Ovary (tissue), 10 donors: Measurements from ENCODE around the gene STAMBP. TPM values are rescaled to one million over a fixed set of nuclear protein-coding genes. Genes with fewer than 3 reads are reported as not detected.
"Not testable (repeated sequence)": the region's sequence is repeated elsewhere in the genome, so short reads cannot be mapped to it uniquely, and the experiment has no call there.

ENCODE experiments used
- DNase-seq, 5 donors: peaks; one replicate each; pipeline ENCODE4 v3.0.0-alpha.2; 2019 to 2020
- H3K27ac ChIP-seq, 2 donors: fragments of 200-600 bp; one replicate each; pipeline versions ENCODE4 v1.5.1 to v1.8.0; 2019 to 2022
- H3K27me3 ChIP-seq: fragments of 200-600 bp; one replicate; pipeline ENCODE4 v1.8.0; 2022
- H3K36me3 ChIP-seq: fragments of 200-600 bp; sonication (generic); one replicate; pipeline ENCODE4 v1.5.1; 2019
- H3K4me1 ChIP-seq: one replicate; pipeline ENCODE4 v1.8.1; 2013; ENCODE audit warnings: mild to moderate bottlenecking, moderate library complexity; ENCODE audit not compliant: insufficient read depth
- H3K4me3 ChIP-seq: fragments of 200-600 bp; sonication (generic); one replicate; pipeline ENCODE4 v1.5.1; 2017
- H3K9me3 ChIP-seq, 2 donors: fragments of 200-600 bp in 1 of 2; sonication (generic) in 1 of 2; one replicate each; pipeline versions ENCODE4 v1.5.1 to v1.8.1; 2013 to 2019; ENCODE audit warnings: mild to moderate bottlenecking in 1 of 2, moderate library complexity in 1 of 2
- CTCF ChIP-seq, 3 donors: fragments of 450-650 bp in 2 of 3; fragments of 200-600 bp in 1 of 3; IDR thresholded peaks; one replicate each; pipeline versions ENCODE4 v1.5.1 to v1.8.0; 2016 to 2022; ENCODE audit warnings: antibody characterized with exemption in 3 of 3, mild to moderate bottlenecking in 1 of 3
- EP300 ChIP-seq: sonication (generic); formaldehyde crosslinking; IDR thresholded peaks from one replicate; pipeline ENCODE4 v1.6.1; 2017; ENCODE audit warnings: antibody characterized with exemption
- POLR2A ChIP-seq: fragments of 450-650 bp; IDR thresholded peaks from one replicate; pipeline ENCODE4 v1.6.1; 2017; ENCODE audit warnings: antibody characterized with exemption, mild to moderate bottlenecking, moderate library complexity
- WGBS, 3 donors: extraction: QIAGEN DNeasy Blood & Tissue Kit in 1 of 3; methylation state at CpG; one replicate each; pipeline versions ENCODE4 v1.1.5 to v1.1.7; 2013 to 2017; 5-methylcytosine and 5-hydroxymethylcytosine counted together
- intact Hi-C, 4 donors: fragments of 100-400 bp; cut with DNase I; formaldehyde crosslinking; loops; one replicate each; pipeline versions ENCODE4 v1.11.0 to v1.15.1; 2022 to 2023
- long read RNA-seq, 3 donors: library from polyadenylated mRNA in 2 of 3; unstranded in 2 of 3; transcript quantifications; one replicate each; pipeline ENCODE4 v2.0.0 and lab custom pipeline, GENCODE V29; 2021 to 2026
- polyA plus RNA-seq, 2 donors: library from polyadenylated mRNA; stranded (reverse); fragments of 200-250 nt in 1 of 2; fragments of 350-450 nt in 1 of 2; fragmentation: Illumina TruSeq in 1 of 2; extraction: RNeasy Lipid Tissue Mini Kit (QIAGEN cat#74804) in 1 of 2; gene quantifications; one replicate each; pipeline ENCODE4 v1.2.3, GENCODE V29; 2013 to 2014
- total RNA-seq, 7 donors: library from RNA; depleted of rRNA in 2 of 7; stranded (reverse); fragments of >200 nt in 2 of 7; fragmentation: NEBNext Ultra II Directional in 3 of 7; extraction: Animal tissue kit (Norgen Biotek cat#: 25700) in 3 of 7; gene quantifications; one replicate each; pipeline versions ENCODE4 v1.1.0 to v1.2.4, GENCODE V29; 2016 to 2023
- donor health status: DM: no; HTN: no; CAD: no; lungs with moderate emphysema.
- donor health status: DM: no; HTN: no; CAD: no.
- donor health status: Bipolar disorder and iron deficiency.
- donor health status: DM: yes; HTN: yes; CAD: no.
- donor health status: DM: no; HTN: no; CAD: no.
- donor health status: DM: yes; HTN: yes; CAD: no.

The STAMBP gene
- total RNA-seq (10 to 100 TPM; 17.0 to 34.2 (median 28.1) TPM), polyA plus RNA-seq (10 to 100 TPM; 24.7 to 67.9 TPM)
- long read RNA-seq, donor 1, full-length matches to known transcripts = 29 of 51 reads
- long read RNA-seq, donor 1, partial matches to known transcripts = 6 of 51 reads
- long read RNA-seq, donor 1, other reads (novel, unspliced or antisense) = 16 of 51 reads
- long read RNA-seq, donor 2, full-length matches to known transcripts = 5 of 5 reads
- long read RNA-seq, donor 2, partial matches to known transcripts = 0 of 5 reads
- long read RNA-seq, donor 2, other reads (novel, unspliced or antisense) = 0 of 5 reads
- long read RNA-seq, donor 3, full-length matches to known transcripts = 31 of 54 reads
- long read RNA-seq, donor 3, partial matches to known transcripts = 3 of 54 reads
- long read RNA-seq, donor 3, other reads (novel, unspliced or antisense) = 20 of 54 reads

- Histone ChIP-seq H3K4me1 (peaks cover 9% of the 10 kb centered on the region), H3K4me3 (peak within 1 kb of the TSS; percentile 83), H3K27ac (peak within 1 kb of the TSS; percentile 56 to 96), H3K36me3 (no peaks in the 10 kb centered on the region), H3K27me3 (no peaks in the 10 kb centered on the region), H3K9me3 (no peaks in the 10 kb centered on the region)
- peak; percentile 96 to 98 (median 97) for DNase-seq
- TF ChIP-seq CTCF (IDR thresholded peaks at IDR 0.05) = peak in 1 of 3 donors; percentile 11
- peak; percentile 83 for TF ChIP-seq POLR2A
- TF ChIP-seq EP300 = no peak
- intact Hi-C loops = loop anchor here in 2 of 4 donors (10.0 kb wide), 2 partner anchors 176 to 506 kb away; no protein-coding TSS in a partner anchor
- WGBS, 3 donors = 0 to 1% (median 1%) methylated on average over 29 to 48 of the region's 48 CpGs
Observed at GRCh38 chr2:73828818-73829570, at the start of gene STAMBP. Gene STAMBP (plus strand): TSS chr2:73828961. CDS start chr2:73830857, 1,896 bp downstream.

- no peaks in the 10 kb centered on the region for H3K36me3 ChIP-seq
- H3K9me3 ChIP-seq = no peaks in the 10 kb centered on the region
- TF ChIP-seq EP300 (no peak), CTCF (IDR thresholded peaks at IDR 0.05) (peak; percentile 82 to 90 (median 89)), POLR2A (peak; percentile 78)
- 0% methylated on average over 39 to 40 of the region's 40 CpGs for WGBS, 3 donors
- H3K4me1 ChIP-seq = peaks cover 4% of the 10 kb centered on the region
- DNase-seq = peak; percentile 91 to 97 (median 94)
- intact Hi-C loops = loop anchor here in 1 of 4 donors (10.0 kb wide), 1 partner anchor 95 kb away; no protein-coding TSS in a partner anchor
- H3K4me3 ChIP-seq = peak within 1 kb of the TSS; percentile 79
- H3K27ac ChIP-seq = peak within 1 kb of the TSS; percentile 70 to 78
- H3K27me3 ChIP-seq = no peaks in the 10 kb centered on the region
Observed at GRCh38 chr2:73779467-73780236, 49.1 kb upstream of the STAMBP start, which contains the start of gene DUSP11. Gene DUSP11 (minus strand): TSS chr2:73780103. CDS start chr2:73779974, 129 bp downstream.

GRCh38 chr2:73780237-73780582 lies 48.6 kb upstream of the STAMBP start:
- H3K4me1 ChIP-seq = peaks cover 4% of the 10 kb centered on the region
- H3K27me3 ChIP-seq = no peaks in the 10 kb centered on the region
- 6 to 10% (median 9%) methylated on average over 7 of the region's 7 CpGs for WGBS, 3 donors
- TF ChIP-seq EP300 (no peak), CTCF (IDR thresholded peaks at IDR 0.05) (no peak), POLR2A (no peak)
- H3K4me3 ChIP-seq = peak overlapping the region; percentile 79
- intact Hi-C loops = no loop called here
- no peaks in the 10 kb centered on the region for H3K9me3 ChIP-seq
- DNase-seq = no peak
- no peak overlapping the region for H3K27ac ChIP-seq
- H3K36me3 ChIP-seq = no peaks in the 10 kb centered on the region

- H3K36me3 ChIP-seq, DNase-seq, intact Hi-C loops, H3K4me1 ChIP-seq, H3K4me3 ChIP-seq, H3K27me3 ChIP-seq, H3K27ac ChIP-seq, H3K9me3 ChIP-seq: not testable (repeated sequence)
- WGBS, 3 donors = 77 to 82% (median 81%) methylated on average over 15 of the region's 15 CpGs
Observed at GRCh38 chr2:73783402-73783801, 45.4 kb upstream of the STAMBP start.

- H3K4me1 ChIP-seq, intact Hi-C loops, DNase-seq, H3K4me3 ChIP-seq, H3K27me3 ChIP-seq, H3K27ac ChIP-seq, H3K9me3 ChIP-seq, H3K36me3 ChIP-seq: not testable (repeated sequence)
- WGBS, 3 donors = 32 to 60% methylated on average over 2 of the region's 3 CpGs; no CpG with 5 or more reads in 1 of the 3 donors
Observed at GRCh38 chr2:73783883-73784282, 44.9 kb upstream of the STAMBP start, which contains the start of gene C2orf78. Gene C2orf78 (plus strand): TSS chr2:73784183. CDS start chr2:73784310, 127 bp downstream.
